Measurements from ENCODE around the gene SNRPA1.

DNA sequence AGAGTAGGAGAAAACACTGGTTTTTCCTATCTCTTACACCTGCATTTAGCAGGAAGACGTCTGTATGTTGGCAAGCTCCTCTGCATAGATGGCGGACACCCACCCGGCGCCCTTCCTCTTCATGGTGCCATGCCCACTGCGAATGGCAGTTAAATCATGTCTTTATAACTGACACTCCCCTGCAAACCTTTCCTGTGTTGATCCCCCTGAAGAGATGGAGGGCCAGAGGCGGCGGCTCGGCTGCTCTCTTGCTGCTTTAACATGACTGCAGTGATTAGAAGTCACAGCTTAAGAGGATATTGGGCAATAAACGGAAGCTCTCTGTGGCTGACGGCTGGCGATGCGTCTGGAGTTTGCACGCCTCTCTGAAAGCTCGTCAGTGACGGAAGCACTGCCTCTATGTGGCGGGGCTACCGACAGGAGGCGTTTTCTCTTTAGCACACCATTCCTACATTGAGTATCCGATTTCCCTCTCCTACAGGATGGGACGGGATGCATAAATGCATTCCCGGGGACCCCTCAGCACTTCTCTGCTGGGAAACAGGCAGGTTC lies 25.5 kb upstream of the SNRPA1 start:
- TF ChIP-seq POLR2A (IDR thresholded peaks at IDR 0.05; ENCODE audit: low read depth, low read length) (no peak), TAF1 (IDR thresholded peaks at IDR 0.05; ENCODE audit: borderline replicate concordance, low read depth, low read length) (no peak), POLR2AphosphoS5 (IDR thresholded peaks at IDR 0.05; ENCODE audit: low read depth, low read length) (no peak)
